C4-2B (cell line): Measurements from ENCODE around the gene UFM1.
"Not testable (repeated sequence)": the region's sequence is repeated elsewhere in the genome, so short reads cannot be mapped to it uniquely, and the experiment has no call there.

Experiments
- H3K27ac ChIP-seq: fragments of 450-650 bp; 2 replicates; pipeline ENCODE4 v1.5.1; 2017
- CTCF ChIP-seq: fragments of 450-650 bp; conservative IDR thresholded peaks from 2 replicates; pipeline ENCODE4 v1.5.1; 2017; ENCODE audit warnings: mild to moderate bottlenecking
- ZFX ChIP-seq: fragments of 450-650 bp; IDR thresholded peaks from 2 replicates; pipeline ENCODE4 v1.6.1; 2017

Gene UFM1

GRCh38 chr13:38366954-38367645 lies 17.4 kb downstream of the UFM1 start:
- no peak for TF ChIP-seq ZFX
- no peak overlapping the region for H3K27ac ChIP-seq

- TF ChIP-seq CTCF = no peak
- no peak for TF ChIP-seq ZFX
- no peak overlapping the region for H3K27ac ChIP-seq
Observed at GRCh38 chr13:38369058-38369457, 19.4 kb downstream of the UFM1 start.

- H3K27ac ChIP-seq = not testable (repeated sequence)
Observed at GRCh38 chr13:38370096-38370495, 20.4 kb downstream of the UFM1 start.

DNA sequence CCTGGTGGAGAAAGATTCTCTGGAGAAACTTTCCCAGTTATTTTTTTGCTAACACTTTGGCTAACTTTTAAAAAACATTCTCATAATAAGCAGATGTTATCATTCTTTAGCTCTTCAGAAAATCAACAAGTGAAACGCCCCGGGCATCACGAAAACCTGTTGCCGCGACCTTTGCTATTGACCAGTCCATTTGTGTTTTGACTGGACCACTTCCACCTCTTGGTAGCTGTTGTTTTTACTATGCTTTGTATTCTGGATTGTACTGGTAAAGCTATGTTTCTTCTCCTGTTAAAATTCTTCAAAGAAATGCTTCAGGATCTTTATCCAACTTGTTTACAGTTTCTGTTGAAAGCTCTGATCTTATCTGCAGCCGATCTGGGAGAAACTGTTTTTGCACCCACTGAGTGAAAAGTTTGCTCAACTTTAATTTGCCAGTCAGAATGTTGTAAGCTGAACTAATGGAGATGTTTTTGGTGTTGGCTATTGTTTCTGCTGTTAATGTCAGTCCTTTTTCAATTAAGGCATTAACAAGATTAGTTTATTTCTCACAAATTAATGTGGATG lies 23.3 kb downstream of the UFM1 start:
- TF ChIP-seq CTCF (no peak), ZFX (no peak)
- no peak overlapping the region for H3K27ac ChIP-seq

GRCh38 chr13:38376546-38376945 lies 26.9 kb downstream of the UFM1 start:
- TF ChIP-seq CTCF (no peak), ZFX (no peak)
- H3K27ac ChIP-seq = no peak overlapping the region

DNA sequence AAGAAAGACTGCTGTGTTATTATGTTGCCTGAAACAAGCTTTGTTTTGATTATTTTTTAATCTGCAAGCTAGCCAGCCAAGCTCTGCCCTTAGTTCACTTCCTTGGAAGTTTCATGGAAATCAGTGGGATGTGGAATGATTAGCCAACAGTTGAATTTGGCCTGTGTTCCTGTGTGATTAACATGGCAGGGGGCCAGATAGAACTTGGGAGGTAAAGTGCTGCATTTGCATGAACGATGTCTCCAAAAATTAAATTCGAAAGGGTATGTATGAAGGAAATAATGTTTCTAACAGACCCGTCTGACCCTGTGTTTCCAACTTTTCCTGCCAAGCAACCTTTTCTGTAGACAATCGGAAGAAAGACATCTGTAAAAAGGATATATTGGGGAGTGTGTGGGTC lies 32.2 kb downstream of the UFM1 start:
- no peak for TF ChIP-seq CTCF
- TF ChIP-seq ZFX = no peak
- H3K27ac ChIP-seq = no peak overlapping the region; the same call in 1 of the 2 replicates

- H3K27ac ChIP-seq = no peak overlapping the region
- TF ChIP-seq ZFX (no peak), CTCF (no peak)
Observed at GRCh38 chr13:38382946-38383345, 33.3 kb downstream of the UFM1 start.

DNA sequence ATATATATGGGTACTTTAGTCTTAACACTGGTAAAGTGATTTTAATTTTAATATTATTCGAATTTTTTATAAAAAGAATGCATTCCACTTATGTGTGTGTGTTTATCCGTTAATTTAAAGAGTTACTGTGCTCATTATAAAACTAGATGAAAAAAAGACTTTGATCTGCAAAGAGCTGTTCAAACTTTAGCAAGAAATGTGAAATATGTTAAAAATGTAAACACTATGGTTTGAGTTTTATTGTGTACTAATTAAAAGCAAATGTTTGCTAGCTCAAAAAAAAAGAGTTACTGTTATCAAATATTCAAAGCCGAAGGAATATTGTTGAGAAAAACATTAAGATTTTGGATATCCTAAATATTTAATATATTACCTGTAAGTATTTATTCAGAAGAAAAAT lies 34.5 kb downstream of the UFM1 start:
- no peak overlapping the region for H3K27ac ChIP-seq
- TF ChIP-seq ZFX = no peak
- no peak for TF ChIP-seq CTCF
